ENCODE results near the gene CAPN10.

Gene CAPN10

DNA sequence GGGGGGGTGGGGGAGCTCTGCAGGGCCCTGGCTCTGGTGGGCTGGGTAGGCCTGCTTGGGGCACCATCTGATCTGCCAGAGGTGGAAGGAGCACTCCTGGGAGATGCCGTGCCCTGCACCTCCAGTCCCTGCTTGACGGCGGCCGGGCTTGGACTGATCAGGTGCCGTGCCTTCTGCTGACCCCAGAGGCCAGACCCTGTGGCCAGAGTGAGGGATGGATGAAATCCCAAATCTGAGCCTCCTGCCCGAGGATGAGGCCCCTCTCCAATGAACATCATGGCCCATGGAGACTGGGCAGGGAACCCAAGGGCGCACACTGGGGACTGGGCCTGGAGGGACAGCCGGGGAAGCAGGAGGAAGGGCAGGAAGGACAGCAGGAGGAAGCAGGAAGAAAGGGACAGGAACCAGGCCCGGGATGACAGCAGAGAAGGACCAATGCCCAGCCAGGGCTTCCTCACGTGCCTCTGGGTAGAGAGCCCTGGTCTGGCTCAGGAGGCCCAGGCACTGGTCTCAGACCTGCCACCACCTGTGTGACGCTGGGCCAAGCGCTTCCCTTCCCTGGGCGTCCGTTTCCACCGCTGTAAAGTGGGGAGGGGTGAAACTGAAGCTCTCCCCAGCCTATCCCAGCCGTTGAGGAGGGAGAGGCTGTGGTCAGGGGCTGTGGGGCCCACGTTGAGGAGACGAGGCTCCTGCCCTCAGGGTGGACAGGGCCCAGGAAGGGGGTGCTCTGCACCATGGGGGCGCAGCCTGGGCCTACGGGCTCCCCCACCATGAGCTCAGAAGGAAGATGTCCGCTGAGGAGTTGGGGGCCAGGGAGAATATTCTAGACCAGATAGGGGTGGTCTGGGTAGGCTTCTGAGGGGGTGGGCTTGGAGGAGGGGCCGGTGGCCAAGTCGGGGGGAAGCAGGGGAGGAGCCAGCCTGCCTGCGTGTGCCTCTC, 37.7 kb downstream of the CAPN10 start:
- no peak for DNase-seq (ENCODE audit: low spot score)

- DNase-seq (ENCODE audit: low spot score) = peak; percentile 82
These were observed 38.6 kb downstream of the CAPN10 start, which contains the start of gene GPR35 for GRCh38 chr2:240624950-240625621. GPR35 (plus strand) TSS chr2:240625480; CDS start chr2:240629953, 4,473 bp downstream.

DNA sequence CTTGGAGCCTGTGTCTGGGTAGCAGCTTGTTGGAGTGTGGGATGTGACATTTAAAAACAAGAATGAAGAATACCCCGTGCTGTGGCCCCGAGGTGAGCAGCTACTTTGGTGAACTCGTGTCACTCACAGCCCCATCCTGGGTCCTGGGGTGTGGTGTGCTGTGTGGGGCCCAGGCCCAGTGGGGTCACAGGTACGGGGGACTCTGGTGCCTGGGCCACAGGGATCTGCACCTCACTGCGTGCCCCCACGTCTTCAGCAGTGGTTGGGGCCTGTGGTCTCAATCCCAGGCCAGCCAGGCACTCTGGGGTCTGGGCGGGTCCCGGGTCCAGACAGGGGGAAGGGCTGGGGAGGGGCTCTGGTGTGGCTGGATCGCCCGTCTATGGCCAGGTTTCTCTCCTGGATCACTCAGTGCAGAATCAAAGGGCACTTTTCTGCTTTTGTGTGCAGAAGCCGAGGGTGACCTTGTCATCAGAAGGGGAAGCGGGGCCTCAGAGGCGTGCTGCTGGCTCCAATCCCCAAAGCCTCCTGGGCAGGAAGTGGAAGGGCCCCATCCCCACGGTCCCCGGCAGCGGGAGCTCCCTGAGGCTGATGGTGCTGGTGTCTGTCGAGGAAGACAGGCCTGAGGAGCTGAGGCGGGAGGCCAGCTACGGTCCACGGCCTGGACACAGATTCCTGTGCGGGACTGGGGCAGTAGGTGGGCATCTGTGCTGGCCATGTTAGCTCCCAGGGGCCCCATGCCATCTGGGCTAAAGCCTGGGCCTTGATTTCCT, 40.2 kb downstream of the CAPN10 start:
- no peak for DNase-seq (ENCODE audit: low spot score)

DNA sequence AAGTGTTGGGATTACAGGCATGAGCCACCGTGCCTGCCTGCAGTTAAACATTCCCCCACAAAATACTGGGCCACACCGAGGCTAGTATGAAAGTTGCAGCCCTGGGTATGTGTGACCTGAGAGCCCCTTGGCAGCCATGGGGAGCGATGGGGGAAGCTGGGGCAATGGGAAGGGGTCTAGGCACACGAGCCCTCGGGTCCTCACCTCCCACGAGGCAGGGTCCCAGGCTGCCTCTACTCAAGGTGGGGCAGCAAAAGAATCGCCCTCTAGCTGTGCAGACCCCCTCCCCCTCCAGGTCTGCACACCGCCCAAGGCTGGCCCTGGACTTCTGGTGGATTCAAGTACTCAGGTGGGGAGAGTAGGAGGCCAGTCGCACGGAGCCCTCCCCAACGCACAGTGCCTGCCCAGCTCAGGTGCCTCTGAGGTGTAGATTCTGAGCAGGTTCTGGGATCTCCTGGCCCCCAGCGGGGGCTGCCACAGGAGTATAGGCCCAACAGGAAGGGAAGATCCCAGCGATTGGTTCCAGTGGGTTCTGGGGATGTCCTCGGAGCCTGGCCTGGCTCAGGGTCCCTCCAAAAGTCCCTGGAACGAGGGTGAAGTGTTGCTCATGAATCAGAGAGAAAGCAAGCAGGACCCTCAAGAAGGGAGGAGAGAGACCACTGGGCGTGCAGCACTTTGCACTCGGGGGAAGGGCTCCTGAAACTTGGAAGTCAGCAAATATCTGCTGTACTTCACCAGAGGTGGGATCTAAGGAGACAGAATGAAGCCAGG, 41.4 kb downstream of the CAPN10 start:
- DNase-seq (ENCODE audit: low spot score) = no peak

- no peak for DNase-seq (ENCODE audit: low spot score)
These were observed 41.9 kb downstream of the CAPN10 start for GRCh38 chr2:240628507-240628807.

- DNase-seq (ENCODE audit: low spot score) = no peak
These were observed 42.5 kb downstream of the CAPN10 start for GRCh38 chr2:240628808-240629618.

DNA sequence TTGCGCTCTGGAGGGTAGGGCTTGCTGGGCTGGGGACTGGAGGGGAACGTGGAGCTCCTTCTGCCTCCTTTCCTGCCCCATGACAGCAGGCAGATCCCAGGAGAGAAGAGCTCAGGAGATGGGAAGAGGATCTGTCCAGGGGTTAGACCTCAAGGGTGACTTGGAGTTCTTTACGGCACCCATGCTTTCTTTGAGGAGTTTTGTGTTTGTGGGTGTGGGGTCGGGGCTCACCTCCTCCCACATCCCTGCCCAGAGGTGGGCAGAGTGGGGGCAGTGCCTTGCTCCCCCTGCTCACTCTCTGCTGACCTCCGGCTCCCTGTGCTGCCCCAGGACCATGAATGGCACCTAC, 43.1 kb downstream of the CAPN10 start:
- no peak for DNase-seq (ENCODE audit: low spot score)

DNA sequence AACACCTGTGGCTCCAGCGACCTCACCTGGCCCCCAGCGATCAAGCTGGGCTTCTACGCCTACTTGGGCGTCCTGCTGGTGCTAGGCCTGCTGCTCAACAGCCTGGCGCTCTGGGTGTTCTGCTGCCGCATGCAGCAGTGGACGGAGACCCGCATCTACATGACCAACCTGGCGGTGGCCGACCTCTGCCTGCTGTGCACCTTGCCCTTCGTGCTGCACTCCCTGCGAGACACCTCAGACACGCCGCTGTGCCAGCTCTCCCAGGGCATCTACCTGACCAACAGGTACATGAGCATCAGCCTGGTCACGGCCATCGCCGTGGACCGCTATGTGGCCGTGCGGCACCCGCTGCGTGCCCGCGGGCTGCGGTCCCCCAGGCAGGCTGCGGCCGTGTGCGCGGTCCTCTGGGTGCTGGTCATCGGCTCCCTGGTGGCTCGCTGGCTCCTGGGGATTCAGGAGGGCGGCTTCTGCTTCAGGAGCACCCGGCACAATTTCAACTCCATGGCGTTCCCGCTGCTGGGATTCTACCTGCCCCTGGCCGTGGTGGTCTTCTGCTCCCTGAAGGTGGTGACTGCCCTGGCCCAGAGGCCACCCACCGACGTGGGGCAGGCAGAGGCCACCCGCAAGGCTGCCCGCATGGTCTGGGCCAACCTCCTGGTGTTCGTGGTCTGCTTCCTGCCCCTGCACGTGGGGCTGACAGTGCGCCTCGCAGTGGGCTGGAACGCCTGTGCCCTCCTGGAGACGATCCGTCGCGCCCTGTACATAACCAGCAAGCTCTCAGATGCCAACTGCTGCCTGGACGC, 43.6 kb downstream of the CAPN10 start:
- DNase-seq (ENCODE audit: low spot score) = no peak

- no peak for DNase-seq (ENCODE audit: low spot score)
These were observed 44.4 kb downstream of the CAPN10 start for GRCh38 chr2:240630771-240631547.

- DNase-seq (ENCODE audit: low spot score) = no peak
These were observed 45.2 kb downstream of the CAPN10 start for GRCh38 chr2:240631548-240632305.

DNA sequence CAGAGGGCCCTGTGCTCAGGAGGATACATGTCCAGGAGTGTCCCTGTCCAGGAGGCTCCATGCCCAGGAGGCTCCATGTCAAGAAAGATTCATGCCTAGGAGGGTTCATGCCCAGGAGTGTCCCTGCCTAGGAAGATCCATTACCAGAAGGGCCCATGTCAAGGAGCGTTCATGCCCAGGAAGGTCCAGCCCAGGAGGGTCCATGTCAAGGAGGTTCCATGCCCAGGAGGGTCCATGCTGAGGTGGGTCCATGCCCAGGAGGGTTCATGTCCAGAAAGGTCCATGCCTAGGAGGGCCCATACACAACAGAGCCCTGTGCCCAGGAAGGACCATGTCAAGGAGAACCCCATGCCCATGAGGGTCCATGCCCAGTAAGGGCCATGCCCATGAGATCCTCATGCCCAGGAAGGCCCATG, 45.8 kb downstream of the CAPN10 start:
- no peak for DNase-seq (ENCODE audit: low spot score)

DNA sequence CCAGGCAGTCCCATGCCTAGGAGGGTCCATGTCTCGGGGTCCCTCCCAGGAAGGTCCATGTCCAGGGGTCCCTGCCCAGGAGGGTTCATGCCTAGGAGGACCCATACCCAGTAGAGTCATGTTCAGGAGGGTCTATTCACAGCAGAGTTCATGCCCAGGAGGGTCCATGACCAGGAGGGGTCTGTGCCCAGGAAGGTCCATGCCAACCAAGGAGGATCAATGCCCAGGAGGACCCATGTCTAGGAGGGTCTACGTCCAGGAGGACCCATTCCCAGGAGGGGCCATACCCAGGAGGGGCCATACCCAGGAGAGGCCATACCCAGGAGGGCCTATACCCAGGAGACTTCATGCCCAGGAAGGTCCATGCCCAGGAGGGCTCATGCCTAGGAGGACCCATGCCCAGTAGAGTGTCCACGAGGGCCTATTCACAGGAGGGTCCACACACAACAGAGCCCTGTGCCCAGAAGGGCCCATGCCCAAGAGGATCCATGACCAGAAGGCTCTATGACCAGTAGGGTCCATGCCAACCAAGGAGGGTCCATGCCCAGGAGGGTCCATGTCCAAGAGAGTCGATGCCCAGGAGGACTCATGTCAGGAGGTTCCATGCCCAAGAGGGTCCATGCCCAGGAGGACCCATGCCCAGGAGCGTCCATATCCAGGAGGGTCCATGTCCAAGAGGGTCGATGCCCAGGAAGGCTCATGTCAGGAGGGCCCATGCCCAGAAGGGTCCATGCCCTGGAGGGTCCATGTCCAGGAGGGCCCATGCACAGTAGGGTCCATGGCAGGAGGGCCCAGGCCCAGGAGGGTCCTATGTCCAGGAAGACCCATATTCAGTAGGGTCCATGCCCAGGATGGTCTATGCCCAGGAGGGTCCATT, 48.8 kb downstream of the CAPN10 start:
- no peak for DNase-seq (ENCODE audit: low spot score)

GRCh38 chr2:240635998-240636547, 49.5 kb downstream of the CAPN10 start:
- DNase-seq (ENCODE audit: low spot score) = no peak

DNA sequence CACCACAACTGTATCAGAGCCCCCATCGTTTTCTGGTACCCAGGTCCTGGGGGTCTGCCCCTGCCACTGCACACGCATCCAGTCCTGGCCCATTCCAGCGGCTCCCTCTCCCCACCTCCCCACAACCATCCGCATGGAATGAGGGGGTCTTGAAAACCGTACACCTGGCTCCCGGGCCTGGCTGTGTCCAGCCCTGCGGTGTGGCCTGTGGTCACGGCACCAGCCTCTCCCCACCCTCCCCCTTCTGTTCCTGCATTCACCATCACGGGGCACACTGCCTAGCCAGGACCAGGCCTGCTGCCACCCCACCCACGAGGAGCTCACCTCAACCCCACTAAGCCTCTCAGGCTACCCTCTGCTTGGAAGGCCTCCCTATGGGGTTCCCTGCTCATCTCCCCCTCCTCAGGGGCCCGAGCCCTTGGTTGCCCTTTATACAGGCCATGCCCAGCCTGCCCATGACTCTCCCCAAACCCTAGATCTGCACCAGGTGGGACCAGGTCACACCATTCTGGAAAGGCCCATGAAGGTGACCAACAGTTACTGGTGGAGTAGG, 50.1 kb downstream of the CAPN10 start:
- no peak for DNase-seq (ENCODE audit: low spot score)

DNA sequence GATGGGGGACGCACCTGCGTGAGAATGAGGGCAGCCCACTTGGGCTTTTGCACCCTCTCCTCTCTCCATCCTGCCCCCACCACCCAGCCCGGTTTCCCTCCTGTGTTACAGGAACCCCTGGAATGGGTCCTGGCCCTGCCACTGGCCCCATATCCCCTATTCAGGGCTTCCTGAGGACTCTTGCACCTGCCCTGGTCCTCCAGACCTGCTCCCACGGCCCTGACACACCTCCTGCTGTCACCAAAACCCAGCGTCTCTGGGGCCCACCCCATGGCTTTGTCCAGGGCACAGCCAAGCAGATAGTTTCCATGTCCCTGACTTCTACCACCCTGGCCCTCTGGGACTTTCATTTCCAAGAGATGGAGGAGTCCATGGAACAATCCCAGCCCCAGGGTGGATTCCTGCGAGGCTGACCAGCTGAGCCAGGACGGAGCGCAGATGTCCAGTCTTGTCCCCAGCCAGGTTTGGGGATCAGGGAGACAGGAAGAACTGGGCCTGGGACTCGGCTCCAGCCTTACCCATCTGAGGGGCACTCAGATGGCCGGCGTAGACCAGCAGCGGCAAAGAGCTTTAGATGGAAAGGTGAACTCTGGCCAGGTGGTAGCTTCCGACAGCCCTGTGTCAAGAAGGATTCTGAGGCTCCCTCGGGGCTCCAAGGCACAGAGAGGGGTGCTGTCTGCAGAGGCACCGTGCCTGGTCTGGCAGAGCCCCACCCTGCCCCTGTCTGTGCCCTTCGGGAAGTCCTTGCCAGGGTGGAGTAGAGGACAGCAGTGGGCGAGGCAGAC, 50.8 kb downstream of the CAPN10 start:
- no peak for DNase-seq (ENCODE audit: low spot score)

GRCh38 chr2:240637901-240638345, 51.4 kb downstream of the CAPN10 start:
- no peak for DNase-seq (ENCODE audit: low spot score)

All from GM03348 (cell line).